Trophoblast cell (in vitro differentiated cells and primary cell): ENCODE results near the gene CNNM2.

Experiments used
- DNase-seq, 2 donors: peaks; one replicate each; pipeline ENCODE4 v3.0.0-alpha.2; 2016
- H2AFZ ChIP-seq: 2 replicates; pipeline ENCODE4 v1.6.1; 2013; ENCODE audit warnings: low read length, moderate library complexity, mild to moderate bottlenecking; ENCODE audit not compliant: insufficient read depth, poor library complexity
- H2AK5ac ChIP-seq: 2 replicates; pipeline ENCODE4 v1.6.1; 2013; ENCODE audit warnings: mild to moderate bottlenecking, low read length
- H2BK120ac ChIP-seq: 2 replicates; pipeline ENCODE4 v1.6.1; 2013; ENCODE audit warnings: low read length, mild to moderate bottlenecking, moderate library complexity; ENCODE audit not compliant: insufficient read depth, poor library complexity
- H2BK12ac ChIP-seq: 2 replicates; pipeline ENCODE4 v1.6.1; 2013; ENCODE audit warnings: mild to moderate bottlenecking, low read length, moderate library complexity
- H2BK5ac ChIP-seq: 2 replicates; pipeline ENCODE4 v1.6.1; 2013; ENCODE audit warnings: low read length, low read depth, moderate library complexity, mild to moderate bottlenecking; ENCODE audit not compliant: poor library complexity
- H3K14ac ChIP-seq: 2 replicates; pipeline ENCODE4 v1.6.1; 2013; ENCODE audit warnings: mild to moderate bottlenecking, low read length
- H3K18ac ChIP-seq: 2 replicates; pipeline ENCODE4 v1.6.1; 2013; ENCODE audit warnings: mild to moderate bottlenecking, low read length
- H3K23ac ChIP-seq: 2 replicates; pipeline ENCODE4 v1.6.1; 2013; ENCODE audit warnings: low read length
- H3K27ac ChIP-seq: 2 replicates; pipeline ENCODE4 v1.5.1; 2013; ENCODE audit warnings: low read depth, mild to moderate bottlenecking, inconsistent platforms, low read length, moderate library complexity
- H3K27me3 ChIP-seq: 2 replicates; pipeline ENCODE4 v1.6.1; 2013; ENCODE audit warnings: inconsistent platforms, mild to moderate bottlenecking, low read length, moderate library complexity; ENCODE audit not compliant: insufficient read depth
- H3K36me3 ChIP-seq, 2 experiments: 1 replicate in 1 of 2; 2 replicates in 1 of 2; pipeline ENCODE4 v1.6.1; 2013; ENCODE audit warnings: low read length in 2 of 2, mild to moderate bottlenecking in 2 of 2, moderate library complexity in 1 of 2; ENCODE audit not compliant: insufficient read depth in 2 of 2, control insufficient read depth in 1 of 2
- H3K4ac ChIP-seq: 2 replicates; pipeline ENCODE4 v1.6.1; 2013; ENCODE audit warnings: low read depth, mild to moderate bottlenecking, low read length, moderate library complexity
- H3K4me1 ChIP-seq, 2 experiments: 1 replicate in 1 of 2; 2 replicates in 1 of 2; pipeline ENCODE4 v1.6.1; 2013; ENCODE audit warnings: low read length in 2 of 2, mild to moderate bottlenecking in 2 of 2, moderate library complexity in 1 of 2; ENCODE audit not compliant: insufficient read depth in 2 of 2, control insufficient read depth in 1 of 2
- H3K4me2 ChIP-seq: 2 replicates; pipeline ENCODE4 v1.6.1; 2013; ENCODE audit warnings: inconsistent platforms, mild to moderate bottlenecking, low read length, moderate library complexity
- H3K4me3 ChIP-seq: 2 replicates; pipeline ENCODE4 v1.5.1; 2013; ENCODE audit warnings: mild to moderate bottlenecking, low read depth, low read length, inconsistent platforms
- H3K79me1 ChIP-seq: one replicate; pipeline ENCODE4 v1.6.1; 2013; ENCODE audit warnings: low read length
- H3K79me2 ChIP-seq: 2 replicates; pipeline ENCODE4 v1.6.1; 2013; ENCODE audit warnings: low read length, mild to moderate bottlenecking; ENCODE audit not compliant: control insufficient read depth, insufficient read depth, poor library complexity
- H3K9ac ChIP-seq: 2 replicates; pipeline ENCODE4 v1.6.1; 2013; ENCODE audit warnings: mild to moderate bottlenecking, low read length
- H3K9me3 ChIP-seq: 2 replicates; pipeline ENCODE4 v1.6.1; 2013; ENCODE audit warnings: low read depth, mild to moderate bottlenecking, control low read depth, inconsistent platforms, low read length; ENCODE audit not compliant: insufficient read depth
- H4K12ac ChIP-seq: 2 replicates; pipeline ENCODE4 v1.6.1; 2013; ENCODE audit warnings: low read depth, mild to moderate bottlenecking, low read length, moderate library complexity
- H4K8ac ChIP-seq: 2 replicates; pipeline ENCODE4 v1.6.1; 2013; ENCODE audit warnings: low read depth, mild to moderate bottlenecking, low read length, moderate library complexity
- H4K91ac ChIP-seq: one replicate; pipeline ENCODE4 v1.6.1; 2013; ENCODE audit warnings: low read depth, mild to moderate bottlenecking, low read length, moderate library complexity
- WGBS: extraction: QIAGEN DNeasy Blood & Tissue Kit; methylation state at CpG from one replicate; pipeline ENCODE4 v1.1.7; 2013; ENCODE audit warnings: missing lambda C conversion rate; ENCODE audit not compliant: insufficient read length, insufficient coverage; ENCODE audit errors: extremely low coverage; 5-methylcytosine and 5-hydroxymethylcytosine counted together

Gene CNNM2

DNA sequence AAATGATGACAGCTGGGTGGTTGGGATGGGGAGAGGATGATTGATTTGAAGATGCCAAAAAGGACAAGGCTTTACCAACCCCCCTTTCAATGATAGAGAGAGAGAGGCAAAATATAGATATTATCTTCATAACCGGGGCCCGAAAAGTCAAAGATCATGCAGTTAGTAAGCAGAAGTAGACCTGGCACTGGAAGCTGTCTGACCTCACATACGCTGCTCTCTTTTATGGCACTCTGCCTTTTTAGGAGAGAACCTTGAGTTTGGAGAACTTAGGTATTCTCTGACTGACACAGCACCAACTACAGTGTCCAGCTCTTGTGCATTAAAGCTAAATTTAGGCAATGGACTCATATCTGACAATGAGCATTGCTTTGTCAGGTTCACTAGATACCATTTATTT, 30.7 kb downstream of the CNNM2 start:
- Histone ChIP-seq H3K79me2 (no peaks in the 10 kb centered on the region), H3K23ac (no peak overlapping the region), H2BK5ac (no peak overlapping the region), H3K9me3 (no peaks in the 10 kb centered on the region), H3K14ac (no peak overlapping the region), H4K8ac (no peak overlapping the region), H3K4me1 (peaks cover 0 to 3% of the 10 kb centered on the region in 2 experiments), H3K27me3 (no peaks in the 10 kb centered on the region), H3K4me2 (no peak overlapping the region), H3K36me3 (no peaks in the 10 kb centered on the region), H3K18ac (no peak overlapping the region), H2AK5ac (no peak overlapping the region), H4K91ac (no peak overlapping the region), H3K27ac (no peak overlapping the region), H4K12ac (no peak overlapping the region), H2AFZ (no peak overlapping the region), H3K4me3 (no peak overlapping the region), H3K9ac (no peak overlapping the region), H3K4ac (no peak overlapping the region), H3K79me1 (no peaks in the 10 kb centered on the region), H2BK12ac (no peak overlapping the region), H2BK120ac (no peak overlapping the region)
- DNase-seq: no peak
- no CpG with 5 or more reads among the region's 3 CpGs for WGBS

DNA sequence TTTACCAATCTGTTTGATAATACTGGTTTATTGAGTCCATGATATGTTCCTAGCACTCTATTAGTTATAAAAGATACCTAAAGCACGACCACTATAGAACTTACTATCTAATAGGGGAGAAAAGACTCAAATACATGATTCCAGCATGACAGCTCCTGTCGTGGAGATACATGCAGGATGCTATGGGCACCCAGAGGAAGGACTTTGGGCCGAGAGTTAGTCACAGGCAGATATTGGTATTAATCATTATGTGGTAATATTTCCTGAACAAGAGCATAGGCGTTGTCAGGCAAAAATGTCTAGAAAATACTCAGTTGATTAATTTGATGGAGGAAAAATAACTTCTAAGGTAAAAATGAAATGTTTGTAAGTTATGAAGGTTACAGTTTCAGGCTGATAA, 31.8 kb downstream of the CNNM2 start:
- Histone ChIP-seq H2BK12ac (no peak overlapping the region), H3K18ac (no peak overlapping the region), H3K4me2 (no peak overlapping the region), H2BK120ac (no peak overlapping the region), H3K79me2 (no peaks in the 10 kb centered on the region), H4K12ac (no peak overlapping the region), H3K4ac (no peak overlapping the region), H2AFZ (no peak overlapping the region), H3K36me3 (no peaks in the 10 kb centered on the region), H3K14ac (no peak overlapping the region), H3K27me3 (no peaks in the 10 kb centered on the region), H3K4me1 (peaks cover 2 to 5% of the 10 kb centered on the region in 2 experiments), H3K9me3 (no peaks in the 10 kb centered on the region), H2BK5ac (no peak overlapping the region), H3K23ac (no peak overlapping the region), H3K27ac (no peak overlapping the region), H3K4me3 (no peak overlapping the region), H3K79me1 (no peaks in the 10 kb centered on the region), H3K9ac (no peak overlapping the region), H4K91ac (no peak overlapping the region), H4K8ac (no peak overlapping the region), H2AK5ac (no peak overlapping the region)
- no peak for DNase-seq
- no CpG with 5 or more reads among the region's 4 CpGs for WGBS

- no peak overlapping the region for H3K9ac ChIP-seq
- H3K23ac ChIP-seq: no peak overlapping the region
- no peak overlapping the region for H3K14ac ChIP-seq
- no peak overlapping the region for H2BK5ac ChIP-seq
- no peak overlapping the region for H4K8ac ChIP-seq
- H2AK5ac ChIP-seq: no peak overlapping the region
- no peak overlapping the region for H3K4me3 ChIP-seq
- no peaks in the 10 kb centered on the region for H3K79me2 ChIP-seq
- H3K18ac ChIP-seq: no peak overlapping the region
- H3K27me3 ChIP-seq: no peaks in the 10 kb centered on the region
- no peak overlapping the region for H4K91ac ChIP-seq
- no peaks in the 10 kb centered on the region for H3K79me1 ChIP-seq
- H2BK120ac ChIP-seq: no peak overlapping the region
- H3K4ac ChIP-seq: no peak overlapping the region
- H3K36me3 ChIP-seq: no peaks in the 10 kb centered on the region
- no peak overlapping the region for H2BK12ac ChIP-seq
- no peak overlapping the region for H3K4me2 ChIP-seq
- no peaks in the 10 kb centered on the region for H3K9me3 ChIP-seq
- peak; percentile 37 to 68 for DNase-seq
- WGBS: no CpG with 5 or more reads among the region's 3 CpGs
- H4K12ac ChIP-seq: no peak overlapping the region
- H3K27ac ChIP-seq: no peak overlapping the region
- H3K4me1 ChIP-seq: peaks cover 2% of the 10 kb centered on the region in 2 experiments
- H2AFZ ChIP-seq: no peak overlapping the region
These were observed 33.2 kb downstream of the CNNM2 start for GRCh38 chr10:102951316-102951715.

- Histone ChIP-seq H3K79me1 (no peaks in the 10 kb centered on the region), H3K27me3 (no peaks in the 10 kb centered on the region), H3K4ac (no peak overlapping the region), H2AFZ (no peak overlapping the region), H3K27ac (no peak overlapping the region), H2AK5ac (no peak overlapping the region), H4K91ac (no peak overlapping the region), H3K18ac (no peak overlapping the region), H3K79me2 (no peaks in the 10 kb centered on the region), H4K8ac (no peak overlapping the region), H3K36me3 (no peaks in the 10 kb centered on the region), H3K4me1 (peaks cover 0 to under 1% of the 10 kb centered on the region in 2 experiments), H3K9me3 (no peaks in the 10 kb centered on the region), H3K23ac (no peak overlapping the region), H2BK12ac (no peak overlapping the region), H4K12ac (no peak overlapping the region), H3K14ac (no peak overlapping the region), H2BK5ac (no peak overlapping the region), H2BK120ac (no peak overlapping the region), H3K4me2 (no peak overlapping the region), H3K9ac (no peak overlapping the region), H3K4me3 (no peak overlapping the region)
- no CpG with 5 or more reads among the region's 1 CpG for WGBS
- DNase-seq: no peak
These were observed 41.3 kb downstream of the CNNM2 start for GRCh38 chr10:102959360-102959759.
